Adipocyte (in vitro differentiated cells): Measurements from ENCODE around the gene CCNE1.
A peak's percentile ranks its signal among the peaks of the same experiment; 100 is the strongest.

ENCODE experiments used
- DNase-seq: peaks from one replicate; pipeline ENCODE4 v3.0.0-alpha.2; 2015; ENCODE audit warnings: low read depth
- H3K27me3 ChIP-seq: replicated peaks from 2 replicates; pipeline ENCODE4 v1.7.0; 2013; ENCODE audit warnings: mild to moderate bottlenecking, low read length, moderate library complexity; ENCODE audit not compliant: control insufficient read depth, insufficient read depth
- H3K36me3 ChIP-seq: 2 replicates; pipeline ENCODE4 v1.7.0; 2013; ENCODE audit warnings: low read length, mild to moderate bottlenecking, moderate library complexity; ENCODE audit not compliant: control insufficient read depth, insufficient read depth, severe bottlenecking
- H3K4me1 ChIP-seq: 2 replicates; pipeline ENCODE4 v1.7.0; 2013; ENCODE audit warnings: mild to moderate bottlenecking, low read length, moderate library complexity; ENCODE audit not compliant: control insufficient read depth, insufficient read depth
- H3K4me3 ChIP-seq: 2 replicates; pipeline ENCODE4 v1.7.0; 2013; ENCODE audit warnings: mild to moderate bottlenecking, low read length, moderate library complexity
- H3K9ac ChIP-seq: 2 replicates; pipeline ENCODE4 v1.7.0; 2013; ENCODE audit warnings: mild to moderate bottlenecking, low read length, moderate library complexity
- H3K9me3 ChIP-seq: 2 replicates; pipeline ENCODE4 v1.7.0; 2013; ENCODE audit warnings: mild to moderate bottlenecking, low read length, moderate library complexity; ENCODE audit not compliant: control insufficient read depth

CCNE1 gene

DNA sequence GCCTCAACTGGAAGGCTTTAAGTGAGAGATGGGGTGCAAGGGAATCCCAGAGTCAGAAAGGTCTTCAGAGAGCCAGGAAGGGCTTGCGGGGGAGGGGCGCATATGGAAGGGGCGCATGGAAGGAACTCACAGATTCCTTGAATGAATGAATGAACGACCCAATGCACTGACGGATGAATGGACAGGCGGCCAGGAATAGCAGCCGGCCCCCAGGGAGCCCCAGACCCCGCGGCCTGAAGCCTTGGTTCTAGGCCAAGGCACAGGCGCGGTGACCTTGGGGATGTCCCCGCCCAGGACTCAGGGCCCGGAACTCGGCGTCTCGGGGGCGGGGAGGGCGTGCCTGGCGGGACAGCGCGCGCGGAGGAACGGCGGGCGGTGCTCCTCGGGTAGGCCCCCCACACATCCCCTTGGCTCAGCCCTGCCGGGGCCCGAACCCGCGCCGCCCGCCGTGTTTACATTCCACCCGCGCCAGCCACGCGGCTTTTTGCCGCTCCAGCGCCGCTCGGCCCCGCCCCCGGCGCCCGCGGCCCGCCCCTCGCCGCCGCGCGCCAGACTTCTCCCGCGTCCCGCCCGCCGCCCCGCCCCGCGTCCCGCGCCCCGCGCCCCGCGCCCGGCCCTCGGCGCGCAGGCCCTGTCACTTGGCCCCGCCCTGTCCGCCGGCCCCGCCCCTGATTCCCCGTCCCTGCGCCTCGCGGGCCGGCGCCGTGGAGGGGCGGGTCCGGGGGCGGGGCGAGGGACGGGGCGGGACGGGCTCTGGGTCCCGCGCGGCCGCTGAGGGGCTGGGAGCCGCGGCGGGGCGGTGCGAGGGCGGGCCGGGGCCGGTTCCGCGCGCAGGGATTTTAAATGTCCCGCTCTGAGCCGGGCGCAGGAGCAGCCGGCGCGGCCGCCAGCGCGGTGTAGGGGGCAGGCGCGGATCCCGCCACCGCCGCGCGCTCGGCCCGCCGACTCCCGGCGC lies at the start of gene CCNE1:
Gene CCNE1, plus strand, starts transcription at position 867 of the 955 bp plus-strand sequence. CDS start 565 bp downstream, outside the sequence.
- peak within 1 kb of the TSS; percentile 75 for H3K4me3 ChIP-seq
- H3K36me3 ChIP-seq = no peaks in the 10 kb centered on the region
- H3K27me3 ChIP-seq = no peaks in the 10 kb centered on the region
- no peaks in the 10 kb centered on the region for H3K9me3 ChIP-seq
- DNase-seq = peak; percentile 97
- H3K4me1 ChIP-seq = peaks cover 4% of the 10 kb centered on the region
- H3K9ac ChIP-seq = peak within 1 kb of the TSS; percentile 67

DNA sequence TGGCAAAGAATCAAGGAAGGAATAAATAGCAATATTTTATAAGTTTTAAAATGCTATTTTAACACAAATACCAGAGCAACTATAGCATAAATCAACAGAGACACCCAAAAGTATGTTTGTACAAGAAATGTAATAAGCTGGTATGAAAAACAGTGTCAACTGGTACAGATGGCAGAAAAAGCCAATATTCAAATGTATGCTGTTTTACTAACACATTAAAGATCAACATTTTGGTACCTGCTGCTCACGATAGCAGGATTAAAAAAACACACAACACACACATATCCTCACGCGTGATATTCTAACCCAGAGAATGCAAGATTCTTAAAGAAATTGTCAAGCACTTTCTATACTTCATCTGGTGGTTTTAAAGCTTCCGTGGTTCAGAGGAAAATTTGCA lies 48.6 kb upstream of the CCNE1 start:
- DNase-seq = no peak
- Histone ChIP-seq H3K4me1 (no peaks in the 10 kb centered on the region), H3K27me3 (peaks cover 36% of the 10 kb centered on the region), H3K9ac (no peak overlapping the region), H3K36me3 (no peaks in the 10 kb centered on the region), H3K4me3 (no peak overlapping the region), H3K9me3 (no peaks in the 10 kb centered on the region)

GRCh38 chr19:29764361-29764760 lies 47.4 kb upstream of the CCNE1 start:
- no peak for DNase-seq
- no peak overlapping the region for H3K4me3 ChIP-seq
- H3K27me3 ChIP-seq = peaks cover 39% of the 10 kb centered on the region
- H3K9ac ChIP-seq = no peak overlapping the region
- no peaks in the 10 kb centered on the region for H3K36me3 ChIP-seq
- H3K9me3 ChIP-seq = no peaks in the 10 kb centered on the region
- H3K4me1 ChIP-seq = no peaks in the 10 kb centered on the region

DNA sequence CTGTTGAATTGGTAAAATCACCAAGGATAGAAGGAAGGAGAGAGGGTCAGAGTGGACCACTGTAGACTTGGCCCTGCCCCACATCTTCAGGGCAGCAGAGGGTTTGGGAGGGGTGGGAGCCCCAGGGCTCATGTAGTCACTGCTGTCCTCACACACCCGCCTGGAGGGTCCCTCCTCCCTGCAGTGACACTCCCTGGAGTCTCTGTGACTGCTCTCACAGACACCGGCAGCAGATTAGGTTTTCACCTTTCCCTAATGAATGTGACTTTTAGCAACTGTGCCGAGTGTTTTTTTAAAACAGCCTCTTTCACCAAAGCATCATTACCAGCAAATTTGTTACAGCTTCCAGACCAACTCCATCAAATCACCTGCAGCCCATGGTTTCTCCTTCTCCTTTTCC lies 45.7 kb upstream of the CCNE1 start:
- DNase-seq = no peak
- Histone ChIP-seq H3K9me3 (no peaks in the 10 kb centered on the region), H3K27me3 (peaks cover 36% of the 10 kb centered on the region)

DNA sequence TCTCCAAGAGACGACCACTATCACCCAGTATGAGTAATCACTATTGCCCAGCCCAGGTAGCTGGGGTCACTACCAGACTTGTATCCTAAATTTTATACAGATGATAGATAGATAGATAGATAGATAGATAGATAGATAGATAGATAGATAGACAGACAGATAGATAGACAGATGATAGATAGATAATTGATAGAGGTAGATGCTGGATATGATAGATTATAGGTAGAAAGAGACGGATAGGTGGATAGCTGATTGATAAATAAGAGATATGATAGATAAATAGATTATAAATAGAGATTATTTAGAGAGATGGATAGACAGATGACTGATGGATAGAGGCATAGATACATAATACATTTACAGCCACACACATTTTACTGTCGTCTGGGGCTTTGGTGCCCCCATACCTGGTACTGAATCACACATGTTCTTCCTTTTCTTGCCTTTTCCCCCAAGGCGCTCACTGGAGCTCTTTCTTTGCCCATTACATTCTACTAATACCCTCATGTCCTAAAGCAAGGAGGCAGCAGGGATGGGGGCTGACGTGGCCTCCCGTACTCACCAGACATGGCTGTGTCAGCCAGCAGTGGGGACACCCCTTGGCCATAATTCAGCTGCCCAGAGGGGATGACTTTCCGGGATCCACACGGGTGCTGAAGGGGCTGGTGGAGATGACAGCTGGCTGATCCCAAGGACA lies 44.6 kb upstream of the CCNE1 start:
- Histone ChIP-seq H3K9ac (no peak overlapping the region), H3K27me3 (peaks cover 27% of the 10 kb centered on the region), H3K4me3 (no peak overlapping the region), H3K4me1 (no peaks in the 10 kb centered on the region), H3K36me3 (no peaks in the 10 kb centered on the region), H3K9me3 (no peaks in the 10 kb centered on the region)
- no peak for DNase-seq

More for the DNA sequence above, 45.7 kb upstream of the CCNE1 start:
- no peaks in the 10 kb centered on the region for H3K4me1 ChIP-seq
- no peak overlapping the region for H3K9ac ChIP-seq
- H3K36me3 ChIP-seq = no peaks in the 10 kb centered on the region
- H3K4me3 ChIP-seq = no peak overlapping the region

DNA sequence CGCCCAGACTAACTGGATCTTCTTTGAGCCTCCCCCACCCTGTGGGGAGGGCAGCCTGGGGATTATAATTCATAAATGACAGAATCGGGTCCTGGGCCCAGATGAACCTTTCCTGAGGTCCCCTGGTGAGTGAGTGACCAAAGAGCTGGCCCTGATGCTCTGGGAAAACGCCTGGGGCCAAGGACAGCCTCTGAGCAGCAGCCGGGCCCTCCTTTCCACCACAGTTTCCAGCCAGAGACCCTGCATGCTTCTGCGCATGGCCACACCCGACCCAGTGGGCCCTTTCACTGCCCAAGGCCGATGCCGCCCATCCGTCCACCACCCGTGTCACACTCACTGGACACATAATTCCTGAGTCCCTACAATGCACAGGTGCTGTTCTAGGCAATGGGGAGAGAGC lies 43.6 kb upstream of the CCNE1 start:
- Histone ChIP-seq H3K36me3 (no peaks in the 10 kb centered on the region), H3K9ac (no peak overlapping the region), H3K9me3 (no peaks in the 10 kb centered on the region), H3K4me1 (no peaks in the 10 kb centered on the region), H3K27me3 (peaks cover 24% of the 10 kb centered on the region), H3K4me3 (no peak overlapping the region)
- DNase-seq = no peak

DNA sequence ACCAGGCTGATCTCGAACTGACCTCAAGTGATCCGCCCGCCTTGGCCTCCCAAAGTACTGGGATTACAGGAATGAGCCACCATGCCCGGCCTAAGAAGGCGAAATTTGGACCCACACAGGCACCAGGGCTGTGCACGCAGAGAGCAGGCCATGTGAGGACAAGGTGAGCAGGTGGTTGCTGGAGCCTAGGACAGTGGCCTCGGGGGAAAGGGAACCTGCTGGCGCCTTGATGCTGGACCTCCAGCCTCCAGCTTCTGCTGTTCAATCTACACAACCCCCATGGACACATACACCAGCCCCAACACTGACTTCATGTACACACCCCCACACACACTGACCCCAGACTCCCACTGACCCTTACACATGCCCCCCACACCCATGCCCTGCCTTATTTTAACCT lies 41.8 kb upstream of the CCNE1 start:
- H3K4me1 ChIP-seq = no peaks in the 10 kb centered on the region

GRCh38 chr19:29770648-29771047 lies 41.1 kb upstream of the CCNE1 start:
- no peaks in the 10 kb centered on the region for H3K4me1 ChIP-seq
- H3K4me3 ChIP-seq = no peak overlapping the region
- peaks cover 20% of the 10 kb centered on the region for H3K27me3 ChIP-seq
- no peaks in the 10 kb centered on the region for H3K36me3 ChIP-seq
- H3K9ac ChIP-seq = no peak overlapping the region
- no peak for DNase-seq
- H3K9me3 ChIP-seq = no peaks in the 10 kb centered on the region

More for the DNA sequence above, 41.8 kb upstream of the CCNE1 start:
- peaks cover 24% of the 10 kb centered on the region for H3K27me3 ChIP-seq
- no peaks in the 10 kb centered on the region for H3K36me3 ChIP-seq
- no peak overlapping the region for H3K4me3 ChIP-seq
- H3K9me3 ChIP-seq = no peaks in the 10 kb centered on the region
- DNase-seq = no peak
- H3K9ac ChIP-seq = no peak overlapping the region

- no peaks in the 10 kb centered on the region for H3K9me3 ChIP-seq
- H3K4me3 ChIP-seq = no peak overlapping the region
- DNase-seq = peak; percentile 74
- no peaks in the 10 kb centered on the region for H3K36me3 ChIP-seq
- H3K27me3 ChIP-seq = peaks cover 16% of the 10 kb centered on the region
- no peak overlapping the region for H3K9ac ChIP-seq
- no peaks in the 10 kb centered on the region for H3K4me1 ChIP-seq
These were observed 39.9 kb upstream of the CCNE1 start for GRCh38 chr19:29771708-29772414.

GRCh38 chr19:29772696-29773095 lies 39.1 kb upstream of the CCNE1 start:
- no peaks in the 10 kb centered on the region for H3K9me3 ChIP-seq
- H3K36me3 ChIP-seq = no peaks in the 10 kb centered on the region
- no peaks in the 10 kb centered on the region for H3K4me1 ChIP-seq
- no peak overlapping the region for H3K4me3 ChIP-seq
- no peak for DNase-seq
- H3K9ac ChIP-seq = no peak overlapping the region
- H3K27me3 ChIP-seq = peaks cover 12% of the 10 kb centered on the region

GRCh38 chr19:29773141-29773540 lies 38.6 kb upstream of the CCNE1 start:
- no peaks in the 10 kb centered on the region for H3K9me3 ChIP-seq
- no peak overlapping the region for H3K4me3 ChIP-seq
- DNase-seq = no peak
- no peaks in the 10 kb centered on the region for H3K36me3 ChIP-seq
- H3K9ac ChIP-seq = no peak overlapping the region
- H3K4me1 ChIP-seq = no peaks in the 10 kb centered on the region
- H3K27me3 ChIP-seq = peaks cover 16% of the 10 kb centered on the region
